ENCODE results near the gene LY6G6F. TPM values are rescaled to one million over a fixed set of nuclear protein-coding genes. Genes with fewer than 3 reads are reported as not detected.

The LY6G6F gene
- total RNA-seq, 2 experiments from 2014 or later: not detected

GRCh38 chr6:31737315-31737990 is 30.8 kb downstream of the LY6G6F start:
- intact Hi-C loops (cut with micrococcal nuclease): loop anchor here (5.0 to 10.0 kb wide), 2 partner anchors 95 to 193 kb away; partner anchors contain the start of genes ATP6V1G2, DDX39B and NFKBIL1
- no peak for TF ChIP-seq CTCF (IDR thresholded peaks at IDR 0.05)
- H3K4me3 Mint-ChIP-seq: peak overlapping the region; percentile 97

DNA sequence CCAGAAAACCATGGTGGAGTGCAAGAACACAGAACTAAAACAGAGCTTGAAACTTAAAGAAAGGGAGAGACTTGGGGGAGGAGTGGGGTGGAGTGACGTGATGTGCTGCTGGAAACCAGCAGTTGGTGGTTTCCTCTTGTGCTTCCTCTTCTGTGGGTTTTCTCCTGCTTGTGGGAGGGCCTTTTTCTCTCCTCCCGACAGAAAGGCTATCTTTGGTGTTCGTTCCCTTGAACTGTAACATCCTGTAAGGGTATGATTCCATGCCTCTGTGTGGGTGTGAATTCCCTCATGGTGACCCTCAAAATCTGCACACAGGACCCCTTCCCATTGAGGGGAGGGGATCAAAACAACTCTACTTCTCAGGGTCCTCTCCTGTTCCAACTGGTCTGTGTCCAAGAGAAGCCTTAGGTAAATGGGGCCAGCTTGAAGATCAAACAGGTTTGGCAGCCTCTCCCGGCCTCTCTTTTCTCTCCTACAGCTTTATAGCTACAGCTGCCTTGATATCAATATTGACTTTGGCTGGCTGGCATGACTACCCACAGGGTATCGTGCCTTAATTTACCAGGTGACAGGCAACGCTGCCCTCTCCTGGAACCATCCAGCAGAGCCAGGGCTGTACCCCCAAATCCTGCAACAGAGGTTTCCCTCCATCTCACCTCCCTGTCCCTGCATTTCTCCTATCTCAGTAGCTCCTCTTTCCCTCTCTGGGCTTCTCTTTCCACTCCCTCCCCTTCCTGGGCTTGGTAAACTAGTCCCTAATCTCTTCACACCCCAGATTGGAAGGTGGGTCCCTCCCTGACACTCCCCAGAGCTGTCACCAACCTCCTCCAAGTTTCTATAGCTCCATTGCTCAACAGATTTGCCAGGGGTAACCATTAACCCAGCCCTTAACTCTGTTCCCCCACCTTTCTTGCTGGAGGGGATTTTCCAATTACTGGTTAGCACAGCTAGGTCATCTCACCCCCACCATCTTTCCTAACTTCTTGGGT is 31.6 kb downstream of the LY6G6F start:
- H3K4me3 Mint-ChIP-seq: peak overlapping the region; percentile 97
- DNase-seq (peak; percentile 83), ATAC-seq (peak; percentile 10)
- intact Hi-C loops (cut with micrococcal nuclease): loop anchor here (5.0 to 10.0 kb wide), 2 partner anchors 94 to 193 kb away; partner anchors contain the start of genes ATP6V1G2, DDX39B and NFKBIL1
- H3K27ac Mint-ChIP-seq: peak overlapping the region; percentile 93
- no peaks in the 10 kb centered on the region for H3K27me3 Mint-ChIP-seq
- POLR2A ChIA-PET: interaction anchor here (0.6 to 6.0 kb wide), 25 partner anchors 10 to 1234 kb away, joined by 3 to 30 read pairs (median 4); partner anchors contain the start of genes BAG6, C6orf47, CSNK2B and DDX39B
- CTCF ChIA-PET: interaction anchor here (0.9 to 9.9 kb wide), 26 partner anchors 9 to 192 kb away, joined by 3 to 59 read pairs (median 4); partner anchors contain the start of genes ATP6V1G2, BAG6, DDAH2 and GPANK1
- H3K9me3 Mint-ChIP-seq: no peaks in the 10 kb centered on the region
- peaks cover 51% of the 10 kb centered on the region for H3K4me1 Mint-ChIP-seq (ENCODE audit: low read depth)
- TF ChIP-seq CTCF (IDR thresholded peaks at IDR 0.05): no peak
- peaks cover 58% of the 10 kb centered on the region for H3K36me3 Mint-ChIP-seq (ENCODE audit: low read depth)

More at GRCh38 chr6:31737315-31737990, 30.8 kb downstream of the LY6G6F start:
- Mint-ChIP-seq H3K4me1 (ENCODE audit: low read depth) (peaks cover 54% of the 10 kb centered on the region), H3K27me3 (no peaks in the 10 kb centered on the region), H3K27ac (peak overlapping the region; percentile 93), H3K36me3 (ENCODE audit: low read depth) (peaks cover 54% of the 10 kb centered on the region), H3K9me3 (no peaks in the 10 kb centered on the region)
- no peak for ATAC-seq
- POLR2A ChIA-PET: interaction anchor here (0.6 to 6.0 kb wide), 22 partner anchors 9 to 1235 kb away, joined by 3 to 30 read pairs (median 5); partner anchors contain the start of genes BAG6, C6orf47, CSNK2B and DDX39B
- CTCF ChIA-PET: interaction anchor here (0.9 to 9.9 kb wide), 22 partner anchors 9 to 191 kb away, joined by 3 to 59 read pairs (median 5); partner anchors contain the start of genes ATP6V1G2, BAG6, DDAH2 and GPANK1
- DNase-seq: peak; percentile 42

GRCh38 chr6:31739639-31740396 is 33.2 kb downstream of the LY6G6F start, which contains the start of gene MSH5:
Gene MSH5, plus strand, starts transcription at chr6:31740005. Its CDS starts 462 bp downstream, at chr6:31740467.
- Mint-ChIP-seq H3K9me3 (no peaks in the 10 kb centered on the region), H3K27ac (peak within 1 kb of the TSS; percentile 97), H3K36me3 (ENCODE audit: low read depth) (peaks cover 53% of the 10 kb centered on the region), H3K27me3 (no peaks in the 10 kb centered on the region), H3K4me1 (ENCODE audit: low read depth) (peaks cover 38% of the 10 kb centered on the region), H3K4me3 (peak within 1 kb of the TSS; percentile 97)
- ChIA-PET CTCF (interaction anchor here (0.8 to 9.9 kb wide), 9 partner anchors 11 to 90 kb away, joined by 3 to 59 read pairs (median 4); partner anchors contain the start of genes DDAH2 and HSPA1B), POLR2A (interaction anchor here (0.6 to 6.0 kb wide), 24 partner anchors 10 to 385 kb away, joined by 3 to 30 read pairs (median 5); partner anchors contain the start of genes BAG6, CSNK2B, DDAH2 and DDX39B)
- DNase-seq (peak; percentile 99), ATAC-seq (peak; percentile 83)
- intact Hi-C loops (cut with micrococcal nuclease): loop anchor here (5.0 to 10.0 kb wide), 2 partner anchors 92 to 195 kb away; partner anchors contain the start of genes ATP6V1G2, DDX39B and NFKBIL1
- no peak for TF ChIP-seq CTCF (IDR thresholded peaks at IDR 0.05)

Measured in activated CD8-positive, alpha-beta T cell treated with anti-CD3 and anti-CD28 coated beads for 36 hours (primary cell).